Type B pancreatic cell (in vitro differentiated cells): Measurements from ENCODE around the gene VASN. TPM values are rescaled to one million over a fixed set of nuclear protein-coding genes. Genes with fewer than 3 reads are reported as not detected.

Source experiments
- DNase-seq: peaks from one replicate; pipeline ENCODE4 v3.0.0; 2021; ENCODE audit warnings: mixed read lengths; ENCODE audit not compliant: unreplicated experiment; ENCODE audit errors: extremely low spot score
- H3K27ac Mint-ChIP-seq: 2 replicates; pipeline ENCODE4 v1.8.0; 2021; ENCODE audit warnings: mild to moderate bottlenecking, mixed read lengths
- H3K27me3 Mint-ChIP-seq: 2 replicates; pipeline ENCODE4 v1.8.0; 2021; ENCODE audit warnings: mixed read lengths
- H3K36me3 Mint-ChIP-seq: 2 replicates; pipeline ENCODE4 v1.8.0; 2021; ENCODE audit warnings: mixed read lengths
- H3K4me1 Mint-ChIP-seq: one replicate; pipeline ENCODE4 v1.8.0; 2021; ENCODE audit warnings: mixed read lengths; ENCODE audit not compliant: unreplicated experiment
- H3K4me3 Mint-ChIP-seq: 2 replicates; pipeline ENCODE4 v1.8.0; 2021; ENCODE audit warnings: mild to moderate bottlenecking, mixed read lengths
- H3K9me3 Mint-ChIP-seq: 2 replicates; pipeline ENCODE4 v1.8.0; 2021; ENCODE audit warnings: mixed read lengths
- CTCF ChIP-seq: fragments of 200-600 bp; sonication (generic); conservative IDR thresholded peaks from 2 replicates; pipeline ENCODE4 v1.5.0; 2021; ENCODE audit warnings: antibody characterized with exemption, mild to moderate bottlenecking
- total RNA-seq: library from RNA; stranded (reverse); gene quantifications from 2 replicates; pipeline ENCODE4 v1.2.1, GENCODE V29; 2021; ENCODE audit warnings: low replicate concordance

VASN gene
- total RNA-seq, 1 donor from 2014 or later = 29.0 TPM

- TF ChIP-seq CTCF = no peak
- no peak overlapping the region for H3K4me3 Mint-ChIP-seq
- H3K36me3 Mint-ChIP-seq = no peaks in the 10 kb centered on the region
- DNase-seq = no peak
- peaks cover 14% of the 10 kb centered on the region for H3K4me1 Mint-ChIP-seq
- no peak overlapping the region for H3K27ac Mint-ChIP-seq
- no peaks in the 10 kb centered on the region for H3K9me3 Mint-ChIP-seq
- H3K27me3 Mint-ChIP-seq = no peaks in the 10 kb centered on the region
Measured at GRCh38 chr16:4354512-4355409, 16.9 kb upstream of the VASN start.

- TF ChIP-seq CTCF = no peak
- Mint-ChIP-seq H3K36me3 (no peaks in the 10 kb centered on the region), H3K4me3 (no peak overlapping the region), H3K4me1 (peaks cover 6% of the 10 kb centered on the region), H3K27me3 (no peaks in the 10 kb centered on the region), H3K9me3 (no peaks in the 10 kb centered on the region), H3K27ac (no peak overlapping the region)
- no peak for DNase-seq
Measured at GRCh38 chr16:4356820-4357219, 14.8 kb upstream of the VASN start.

- no peak overlapping the region for H3K4me3 Mint-ChIP-seq
- no peak overlapping the region for H3K27ac Mint-ChIP-seq
- no peaks in the 10 kb centered on the region for H3K9me3 Mint-ChIP-seq
- no peaks in the 10 kb centered on the region for H3K27me3 Mint-ChIP-seq
- H3K36me3 Mint-ChIP-seq = no peaks in the 10 kb centered on the region
- peaks cover 5% of the 10 kb centered on the region for H3K4me1 Mint-ChIP-seq
- DNase-seq = no peak
- no peak for TF ChIP-seq CTCF
Measured at GRCh38 chr16:4358236-4358635, 13.4 kb upstream of the VASN start.

- Mint-ChIP-seq H3K4me1 (peaks cover 5% of the 10 kb centered on the region), H3K36me3 (no peaks in the 10 kb centered on the region), H3K27ac (peak overlapping the region; percentile 64), H3K9me3 (no peaks in the 10 kb centered on the region), H3K27me3 (no peaks in the 10 kb centered on the region), H3K4me3 (no peak overlapping the region)
- peak; percentile 98 for TF ChIP-seq CTCF
- DNase-seq = no peak
Measured at GRCh38 chr16:4358831-4359561, 12.7 kb upstream of the VASN start.

- no peak for DNase-seq
- Mint-ChIP-seq H3K27ac (no peak overlapping the region), H3K9me3 (no peaks in the 10 kb centered on the region), H3K27me3 (no peaks in the 10 kb centered on the region), H3K4me3 (no peak overlapping the region), H3K36me3 (no peaks in the 10 kb centered on the region), H3K4me1 (peaks cover 5% of the 10 kb centered on the region)
- TF ChIP-seq CTCF = no peak
Measured at GRCh38 chr16:4359914-4360313, 11.7 kb upstream of the VASN start.
